GM21786 (cell line): Measurements from ENCODE around the gene TAMM41.
A peak's percentile ranks its signal among the peaks of the same experiment; 100 is the strongest.
"Not testable (repeated sequence)": the region's sequence is repeated elsewhere in the genome, so short reads cannot be mapped to it uniquely, and the experiment has no call there.

ENCODE experiments used
- ATAC-seq: cut with Tn5 transposase; IDR thresholded peaks from one replicate; pipeline ENCODE4 v1.9.1; 2021; ENCODE audit not compliant: unreplicated experiment

The TAMM41 gene

GRCh38 chr3:11818033-11818432 is 28.7 kb downstream of the TAMM41 start:
- no peak for ATAC-seq

GRCh38 chr3:11815111-11815510 is 31.6 kb downstream of the TAMM41 start:
- ATAC-seq: no peak

- ATAC-seq: no peak
These were observed 32.0 kb downstream of the TAMM41 start for GRCh38 chr3:11814663-11815062.

DNA sequence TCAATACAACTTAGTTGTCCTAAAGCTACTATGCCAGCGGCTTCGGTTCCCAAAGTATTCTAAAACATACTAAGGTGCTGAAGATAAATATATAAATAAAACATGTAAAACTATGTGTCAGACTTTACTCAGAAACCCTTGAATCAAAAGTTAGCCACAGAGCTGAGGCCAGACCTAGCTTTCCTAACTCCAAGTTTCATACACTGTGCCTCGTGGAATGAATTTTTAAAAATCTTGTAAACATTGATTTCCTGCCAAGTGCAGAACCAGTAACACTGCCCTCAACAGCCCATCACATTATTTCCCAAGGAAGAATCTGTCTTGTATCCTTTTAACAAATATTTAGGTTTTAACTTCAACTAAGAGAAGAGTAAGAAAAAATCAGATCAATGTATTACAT is 36.4 kb downstream of the TAMM41 start:
- no peak for ATAC-seq

DNA sequence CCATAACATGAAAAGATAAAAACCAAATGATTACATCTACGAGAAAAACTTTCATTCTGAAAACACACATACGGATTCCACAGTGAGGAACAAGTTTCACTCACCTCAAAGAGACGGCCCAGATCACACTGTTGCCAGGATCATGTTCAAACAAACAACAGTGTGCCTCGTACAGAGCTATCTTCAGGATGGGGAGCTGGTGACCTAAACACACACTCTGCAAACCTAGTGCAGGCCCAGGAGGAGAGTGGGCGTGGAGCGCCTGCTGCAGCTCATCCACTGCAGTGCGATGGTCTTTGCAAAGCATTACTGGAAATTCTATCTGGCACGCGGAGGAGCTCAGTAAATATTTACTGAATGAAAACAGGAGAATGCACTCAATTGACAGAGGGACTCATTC is 38.5 kb downstream of the TAMM41 start:
- ATAC-seq: no peak

GRCh38 chr3:11807686-11808085 is 39.0 kb downstream of the TAMM41 start:
- ATAC-seq: no peak

DNA sequence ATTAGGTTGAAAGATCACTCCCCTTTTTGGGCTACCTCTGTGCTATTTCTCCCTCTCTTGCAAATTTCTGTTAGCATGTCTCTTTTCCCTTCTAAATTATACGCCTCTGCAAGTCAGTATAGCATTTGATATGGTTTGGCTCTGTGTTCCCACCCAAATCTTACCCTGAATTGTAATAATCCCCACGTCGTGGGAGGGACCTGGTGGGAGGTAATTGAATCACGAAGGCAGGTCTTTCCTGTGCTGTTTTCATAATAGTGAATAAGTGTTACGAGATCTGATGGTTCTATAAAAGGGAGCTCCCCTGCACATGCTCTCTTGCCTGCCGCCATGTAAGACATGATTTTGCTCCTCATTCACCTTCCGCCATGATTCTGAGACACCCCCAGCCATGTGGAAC is 41.0 kb downstream of the TAMM41 start:
- no peak for ATAC-seq

GRCh38 chr3:11803977-11804892 is 42.5 kb downstream of the TAMM41 start:
- peak; percentile 71 for ATAC-seq

DNA sequence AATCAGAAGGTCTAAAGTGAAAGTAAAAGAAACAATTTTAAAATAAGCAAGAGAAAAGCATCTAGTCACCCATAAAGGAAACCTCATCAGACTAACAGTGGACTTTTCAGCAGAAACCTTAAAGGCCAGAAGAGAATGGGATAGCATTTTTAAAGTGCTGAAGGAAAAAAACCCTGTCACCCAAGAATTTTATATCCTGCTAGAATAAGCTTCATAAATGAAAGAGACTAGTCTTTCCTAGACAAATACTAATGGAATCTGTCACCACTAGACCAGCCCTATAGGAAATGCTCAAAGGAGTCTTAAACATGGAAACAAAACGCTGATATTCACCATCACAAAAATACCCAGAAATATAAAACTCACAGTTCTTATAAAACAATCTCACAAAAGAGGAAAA is 46.9 kb downstream of the TAMM41 start:
- no peak for ATAC-seq

- no peak for ATAC-seq
These were observed 51.8 kb downstream of the TAMM41 start for GRCh38 chr3:11794927-11795326.

- no peak for ATAC-seq
These were observed 55.1 kb downstream of the TAMM41 start for GRCh38 chr3:11791339-11792200.

GRCh38 chr3:11789412-11789811 is 57.3 kb downstream of the TAMM41 start:
- ATAC-seq: no peak

GRCh38 chr3:11784971-11785377 is 61.7 kb downstream of the TAMM41 start:
- ATAC-seq: no peak

- no peak for ATAC-seq
These were observed 66.3 kb downstream of the TAMM41 start for GRCh38 chr3:11780341-11780740.

- ATAC-seq: no peak
These were observed 67.1 kb downstream of the TAMM41 start for GRCh38 chr3:11779626-11780025.

DNA sequence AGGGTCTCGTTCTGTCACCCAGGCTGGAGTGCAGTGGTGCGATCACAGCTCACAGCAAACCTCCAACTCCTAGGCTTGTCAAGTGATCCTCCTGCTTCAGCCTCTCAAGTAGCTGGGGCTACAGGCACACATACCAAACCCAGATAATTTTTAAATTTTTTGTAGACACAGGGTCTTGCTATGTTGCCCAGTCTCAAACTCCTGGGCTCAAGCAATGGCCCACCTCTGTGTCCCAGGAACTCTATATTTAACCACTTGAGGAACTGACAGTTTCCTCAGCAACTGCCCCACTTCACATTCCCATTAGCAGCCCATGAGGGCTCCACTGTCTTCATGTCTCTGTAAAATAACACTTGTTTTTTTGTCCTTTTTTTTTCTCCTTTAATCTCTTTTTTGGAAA is 68.4 kb downstream of the TAMM41 start:
- no peak for ATAC-seq

- no peak for ATAC-seq
These were observed 70.3 kb downstream of the TAMM41 start for GRCh38 chr3:11776346-11776745.

DNA sequence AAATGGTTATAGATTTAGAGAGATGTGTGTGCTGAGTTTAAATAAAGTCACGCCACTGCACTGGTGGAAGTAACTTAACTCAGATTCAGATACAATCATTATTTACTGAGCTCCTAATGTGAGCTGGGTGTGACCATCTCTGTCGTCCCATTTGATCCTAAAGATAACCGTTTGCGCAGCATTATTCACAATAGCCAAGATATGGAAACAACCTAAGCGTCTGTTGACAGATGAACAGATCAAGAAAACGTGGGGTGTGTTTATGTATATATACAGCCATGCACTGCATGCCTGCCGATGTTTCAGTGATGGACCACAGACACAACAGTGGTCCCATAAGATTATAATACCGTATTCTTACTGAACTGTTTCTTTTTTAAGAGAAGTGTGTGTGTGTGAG is 71.2 kb downstream of the TAMM41 start:
- no peak for ATAC-seq

GRCh38 chr3:11774296-11774877 is 72.3 kb downstream of the TAMM41 start:
- no peak for ATAC-seq

- ATAC-seq: not testable (repeated sequence)
These were observed 74.8 kb downstream of the TAMM41 start for GRCh38 chr3:11771931-11772330.
